ENCODE data around the gene SLC25A48.

The SLC25A48 gene

GRCh38 chr5:135811007-135811406 is 23.5 kb upstream of the SLC25A48 start:
- Histone ChIP-seq H3K4me2 (ENCODE audit: low read length) (no peak overlapping the region), H3K27ac (ENCODE audit: low read depth, low read length) (no peak overlapping the region), H3K36me3 (ENCODE audit: control insufficient read depth, low read length) (no peaks in the 10 kb centered on the region), H4K20me1 (ENCODE audit: control insufficient read depth, insufficient read depth, low read depth, low read length) (no peaks in the 10 kb centered on the region), H3F3A (ENCODE audit: control insufficient read depth, insufficient read depth) (no peaks in the 10 kb centered on the region), H3K9me3 (ENCODE audit: control insufficient read depth, insufficient read depth, low read length) (no peaks in the 10 kb centered on the region), H3K27me3 (ENCODE audit: control insufficient read depth, low read length) (no peaks in the 10 kb centered on the region), H3K9me2 (replicated peaks; ENCODE audit: control insufficient read depth, low read length) (no peaks in the 10 kb centered on the region), H3K4me3 (ENCODE audit: low read length) (no peak overlapping the region), H3K79me2 (ENCODE audit: control insufficient read depth, low read length) (no peaks in the 10 kb centered on the region), H3K4me1 (ENCODE audit: control insufficient read depth, low read length) (no peaks in the 10 kb centered on the region)
- TF ChIP-seq EZH2phosphoT487 (IDR thresholded peaks at IDR 0.05; ENCODE audit: borderline replicate concordance, low read length) (no peak), CTCF (IDR thresholded peaks at IDR 0.05; ENCODE audit: low read depth, low read length, poor library complexity, severe bottlenecking) (no peak)

GRCh38 chr5:135813758-135814157 is 20.7 kb upstream of the SLC25A48 start:
- Histone ChIP-seq H3K79me2 (ENCODE audit: control insufficient read depth, low read length) (no peaks in the 10 kb centered on the region), H3K4me2 (ENCODE audit: low read length) (no peak overlapping the region), H3K27me3 (ENCODE audit: control insufficient read depth, low read length) (peaks cover 6% of the 10 kb centered on the region; the same call in 1 of the 2 replicates), H3F3A (ENCODE audit: control insufficient read depth, insufficient read depth) (no peaks in the 10 kb centered on the region), H3K36me3 (ENCODE audit: control insufficient read depth, low read length) (no peaks in the 10 kb centered on the region), H4K20me1 (ENCODE audit: control insufficient read depth, insufficient read depth, low read depth, low read length) (no peaks in the 10 kb centered on the region), H3K9me3 (ENCODE audit: control insufficient read depth, insufficient read depth, low read length) (no peaks in the 10 kb centered on the region), H3K9me2 (replicated peaks; ENCODE audit: control insufficient read depth, low read length) (no peaks in the 10 kb centered on the region), H3K4me3 (ENCODE audit: low read length) (no peak overlapping the region), H3K27ac (ENCODE audit: low read depth, low read length) (no peak overlapping the region), H3K4me1 (ENCODE audit: control insufficient read depth, low read length) (no peaks in the 10 kb centered on the region)
- TF ChIP-seq CTCF (IDR thresholded peaks at IDR 0.05; ENCODE audit: low read depth, low read length, poor library complexity, severe bottlenecking) = no peak
- no peak for TF ChIP-seq EZH2phosphoT487 (IDR thresholded peaks at IDR 0.05; ENCODE audit: borderline replicate concordance, low read length)

- Histone ChIP-seq H3K4me2 (ENCODE audit: low read length) (no peak overlapping the region), H3K79me2 (ENCODE audit: control insufficient read depth, low read length) (no peaks in the 10 kb centered on the region), H3K9me3 (ENCODE audit: control insufficient read depth, insufficient read depth, low read length) (no peaks in the 10 kb centered on the region), H3F3A (ENCODE audit: control insufficient read depth, insufficient read depth) (no peaks in the 10 kb centered on the region), H3K36me3 (ENCODE audit: control insufficient read depth, low read length) (no peaks in the 10 kb centered on the region), H4K20me1 (ENCODE audit: control insufficient read depth, insufficient read depth, low read depth, low read length) (no peaks in the 10 kb centered on the region), H3K27ac (ENCODE audit: low read depth, low read length) (no peak overlapping the region), H3K4me3 (ENCODE audit: low read length) (no peak overlapping the region), H3K4me1 (ENCODE audit: control insufficient read depth, low read length) (no peaks in the 10 kb centered on the region), H3K27me3 (ENCODE audit: control insufficient read depth, low read length) (peaks cover 10% of the 10 kb centered on the region; the same call in 1 of the 2 replicates), H3K9me2 (replicated peaks; ENCODE audit: control insufficient read depth, low read length) (no peaks in the 10 kb centered on the region)
- TF ChIP-seq CTCF (IDR thresholded peaks at IDR 0.05; ENCODE audit: low read depth, low read length, poor library complexity, severe bottlenecking) = no peak
- no peak for TF ChIP-seq EZH2phosphoT487 (IDR thresholded peaks at IDR 0.05; ENCODE audit: borderline replicate concordance, low read length)
Observed at GRCh38 chr5:135814316-135814715, 20.1 kb upstream of the SLC25A48 start.

All from DOHH2 (cell line).